ENCODE measurements around the gene ENAM. TPM values are rescaled to one million over a fixed set of nuclear protein-coding genes. Genes with fewer than 3 reads are reported as not detected.

Gene ENAM
- polyA plus RNA-seq, 2 of the 4 experiments (the other 2 are of a cell fraction), result 0.01 to 0.16 TPM

- ChIA-PET CTCF (no interaction called here), POLR2A (no interaction called here)
- Histone ChIP-seq H3K4me3 (no peak overlapping the region), H3K9me3 (no peaks in the 10 kb centered on the region), H3K27ac (no peak overlapping the region), H3K4me1 (no peaks in the 10 kb centered on the region), H3K4me2 (no peak overlapping the region)
- no peak for ATAC-seq
- TF ChIP-seq FOSL2 (IDR thresholded peaks at IDR 0.05) (no peak), FOSL2 (CRISPR knock-in tag; IDR thresholded peaks at IDR 0.05) (no peak), NPAS2 (CRISPR knock-in tag; IDR thresholded peaks at IDR 0.05; ENCODE audit: borderline replicate concordance) (no peak), HOXA7 (CRISPR knock-in tag; IDR thresholded peaks at IDR 0.05) (no peak), CTCF (IDR thresholded peaks at IDR 0.05) (no peak), RAD21 (conservative IDR thresholded peaks at IDR 0.05 in 1 of 2, IDR thresholded peaks at IDR 0.05 in 1 of 2) (no peak), ZSCAN20 (CRISPR knock-in tag; IDR thresholded peaks at IDR 0.05) (no peak), HOXB5 (CRISPR knock-in tag; IDR thresholded peaks at IDR 0.05) (no peak), HES2 (IDR thresholded peaks at IDR 0.05) (no peak), ZNF302 (CRISPR knock-in tag; IDR thresholded peaks at IDR 0.05) (no peak), EHMT2 (IDR thresholded peaks at IDR 0.05; ENCODE audit: low read depth) (no peak), MAFK (IDR thresholded peaks at IDR 0.05; ENCODE audit: partially characterized antibody) (no peak), KDM5A (IDR thresholded peaks at IDR 0.05) (no peak), BCL3 (IDR thresholded peaks at IDR 0.05) (no peak), HOXB13 (CRISPR knock-in tag; IDR thresholded peaks at IDR 0.05; ENCODE audit: low read depth) (no peak)
- DNase-seq (ENCODE audit: low read depth in 1 of 2, low spot score in 1 of 2), result no peak
- no peak for FAIRE-seq
Observed at GRCh38 chr4:70594196-70594595, 34.3 kb upstream of the ENAM start.

- ChIA-PET CTCF (interaction anchor here (1.2 to 1.7 kb wide), 2 partner anchors 15 to 1111 kb away, joined by 3 to 6 read pairs; no protein-coding TSS in a partner anchor), POLR2A (no interaction called here)
- TF ChIP-seq HOXB13 (CRISPR knock-in tag; IDR thresholded peaks at IDR 0.05; ENCODE audit: low read depth), result no peak
- TF ChIP-seq RFX5 (IDR thresholded peaks at IDR 0.05), result no peak
- WGBS (ENCODE audit: missing lambda C conversion rate), result 65% methylated on average over 3 of the region's 3 CpGs
- no peak overlapping the region for H3K4me2 ChIP-seq
- no peak overlapping the region for H3K4me3 ChIP-seq
- DNase-seq (ENCODE audit: low read depth in 1 of 2, low spot score in 1 of 2) (no peak), FAIRE-seq (no peak), ATAC-seq (no peak)
- H3K9me3 ChIP-seq, result no peaks in the 10 kb centered on the region
- no peaks in the 10 kb centered on the region for H3K4me1 ChIP-seq
- no peak overlapping the region for H3K27ac ChIP-seq
Observed at GRCh38 chr4:70600305-70600704, 28.2 kb upstream of the ENAM start.

- ChIA-PET POLR2A (no interaction called here), CTCF (interaction anchor here (0.8 to 1.7 kb wide), 6 partner anchors 10 to 1110 kb away, joined by 3 to 6 read pairs (median 4); no protein-coding TSS in a partner anchor)
- DNase-seq (ENCODE audit: low read depth in 1 of 2, low spot score in 1 of 2) (no peak), FAIRE-seq (no peak), ATAC-seq (no peak)
- H3K4me3 ChIP-seq, result no peak overlapping the region
- no peak overlapping the region for H3K4me2 ChIP-seq
- no peaks in the 10 kb centered on the region for H3K9me3 ChIP-seq
- 70% methylated on average over 5 of the region's 5 CpGs for WGBS (ENCODE audit: missing lambda C conversion rate)
- no peaks in the 10 kb centered on the region for H3K4me1 ChIP-seq
- no peak overlapping the region for H3K27ac ChIP-seq
- no peak for TF ChIP-seq POLR2AphosphoS2 (conservative IDR thresholded peaks at IDR 0.05; ENCODE audit: low read length)
- TF ChIP-seq HOXB13 (CRISPR knock-in tag; IDR thresholded peaks at IDR 0.05; ENCODE audit: low read depth), result no peak
- TF ChIP-seq FOXS1 (CRISPR knock-in tag; IDR thresholded peaks at IDR 0.05), result no peak
- TF ChIP-seq HOXA7 (CRISPR knock-in tag; IDR thresholded peaks at IDR 0.05), result no peak
- no peak for TF ChIP-seq TFCP2L1 (CRISPR knock-in tag; IDR thresholded peaks at IDR 0.05)
- no peak for TF ChIP-seq USF2 (IDR thresholded peaks at IDR 0.05)
- TF ChIP-seq EHMT2 (IDR thresholded peaks at IDR 0.05; ENCODE audit: low read depth), result no peak
- TF ChIP-seq CEBPB (IDR thresholded peaks at IDR 0.05), result no peak
- no peak for TF ChIP-seq POLR2A (IDR thresholded peaks at IDR 0.05; ENCODE audit: low read length)
- no peak for TF ChIP-seq JUN (IDR thresholded peaks at IDR 0.05)
- TF ChIP-seq CBX8 (IDR thresholded peaks at IDR 0.05), result no peak
- no peak for TF ChIP-seq PBX3 (IDR thresholded peaks at IDR 0.05)
- TF ChIP-seq SREBF2 (IDR thresholded peaks at IDR 0.05), result no peak
- no peak for TF ChIP-seq NPAS2 (CRISPR knock-in tag; IDR thresholded peaks at IDR 0.05; ENCODE audit: borderline replicate concordance)
- no peak for TF ChIP-seq MYC (IDR thresholded peaks at IDR 0.05; ENCODE audit: borderline replicate concordance, low read length)
- no peak for TF ChIP-seq PHF8 (IDR thresholded peaks at IDR 0.05; ENCODE audit: borderline replicate concordance, low read depth)
- no peak for TF ChIP-seq ZSCAN20 (CRISPR knock-in tag; IDR thresholded peaks at IDR 0.05)
Observed at GRCh38 chr4:70600977-70601376, 27.6 kb upstream of the ENAM start.
